Neuronal stem cell (in vitro differentiated cells): ENCODE measurements around the gene TMEM98.
A peak's percentile ranks its signal among the peaks of the same experiment; 100 is the strongest.

ENCODE experiments used
- DNase-seq: peaks from one replicate; pipeline ENCODE4 v3.0.0-alpha.2; 2013; ENCODE audit warnings: low spot score
- H2AFZ ChIP-seq: one replicate; pipeline ENCODE4 v1.6.1; 2013; ENCODE audit warnings: mild to moderate bottlenecking, low read length, inconsistent platforms
- H2AK5ac ChIP-seq: 2 replicates; pipeline ENCODE4 v1.6.1; 2013; ENCODE audit warnings: low read depth, mild to moderate bottlenecking, inconsistent platforms, low read length, moderate library complexity, mixed read lengths
- H2BK120ac ChIP-seq: 2 replicates; pipeline ENCODE4 v1.6.1; 2013; ENCODE audit warnings: low read depth, mild to moderate bottlenecking, inconsistent platforms, low read length, moderate library complexity, mixed read lengths
- H2BK12ac ChIP-seq: one replicate; pipeline ENCODE4 v1.6.1; 2013; ENCODE audit warnings: low read length, inconsistent platforms
- H2BK15ac ChIP-seq: 2 replicates; pipeline ENCODE4 v1.6.1; 2013; ENCODE audit warnings: mild to moderate bottlenecking, low read length, inconsistent platforms, mixed read lengths
- H2BK5ac ChIP-seq: one replicate; pipeline ENCODE4 v1.6.1; 2013; ENCODE audit warnings: inconsistent platforms, mild to moderate bottlenecking, low read length, moderate library complexity
- H3K14ac ChIP-seq: one replicate; pipeline ENCODE4 v1.6.1; 2013; ENCODE audit warnings: low read length, inconsistent platforms
- H3K18ac ChIP-seq: 2 replicates; pipeline ENCODE4 v1.6.1; 2013; ENCODE audit warnings: low read length, inconsistent platforms
- H3K23ac ChIP-seq: 2 replicates; pipeline ENCODE4 v1.6.1; 2013; ENCODE audit warnings: low read depth, mild to moderate bottlenecking, mixed read lengths, low read length, inconsistent platforms; ENCODE audit not compliant: poor library complexity
- H3K27ac ChIP-seq: replicated peaks from 3 replicates; pipeline ENCODE4 v1.5.1; 2013; ENCODE audit warnings: low read length, inconsistent platforms
- H3K27me3 ChIP-seq, 3 experiments: 2 replicates each; pipeline ENCODE4 v1.6.1; 2013; ENCODE audit warnings: low read length in 3 of 3, mild to moderate bottlenecking in 2 of 3, inconsistent platforms in 1 of 3, low read depth in 1 of 3, mixed read lengths in 1 of 3, moderate library complexity in 1 of 3; ENCODE audit not compliant: control insufficient read depth in 3 of 3, insufficient read depth in 3 of 3
- H3K36me3 ChIP-seq, 2 donors: replicated peaks in 1 of 2; 2 replicates each; pipeline ENCODE4 v1.6.1; 2013; ENCODE audit warnings: low read length in 2 of 2; ENCODE audit not compliant: control insufficient read depth in 2 of 2, insufficient read depth in 2 of 2
- H3K4ac ChIP-seq: 2 replicates; pipeline ENCODE4 v1.6.1; 2013; ENCODE audit warnings: inconsistent platforms, mild to moderate bottlenecking, low read length, moderate library complexity
- H3K4me1 ChIP-seq, 2 donors: 1 replicate in 1 of 2; 2 replicates in 1 of 2; pipeline ENCODE4 v1.6.1; 2013; ENCODE audit warnings: low read length in 2 of 2, low read depth in 1 of 2; ENCODE audit not compliant: control insufficient read depth in 2 of 2, insufficient read depth in 1 of 2
- H3K4me2 ChIP-seq: one replicate; pipeline ENCODE4 v1.6.1; 2013; ENCODE audit warnings: mild to moderate bottlenecking, low read length, inconsistent platforms; ENCODE audit not compliant: insufficient read depth, poor library complexity, severe bottlenecking
- H3K4me3 ChIP-seq, 2 donors: 2 replicates each; pipeline ENCODE4 v1.5.1; 2013; ENCODE audit warnings: low read length in 2 of 2, mild to moderate bottlenecking in 2 of 2, inconsistent platforms in 1 of 2, moderate library complexity in 1 of 2
- H3K79me1 ChIP-seq: one replicate; pipeline ENCODE4 v1.6.1; 2013; ENCODE audit warnings: low read depth, mild to moderate bottlenecking, inconsistent platforms, low read length, moderate library complexity
- H3K9ac ChIP-seq: one replicate; pipeline ENCODE4 v1.6.1; 2013; ENCODE audit warnings: mild to moderate bottlenecking, low read depth, low read length, inconsistent platforms; ENCODE audit not compliant: poor library complexity
- H3K9me3 ChIP-seq, 2 donors: replicated peaks in 1 of 2; 2 replicates each; pipeline versions ENCODE3 to v1.6.1; 2013; ENCODE audit warnings: low read length in 2 of 2, mild to moderate bottlenecking in 2 of 2, inconsistent platforms in 1 of 2, low read depth in 1 of 2, mixed read lengths in 1 of 2, moderate library complexity in 1 of 2; ENCODE audit not compliant: control insufficient read depth in 2 of 2, insufficient read depth in 1 of 2
- H4K8ac ChIP-seq: one replicate; pipeline ENCODE4 v1.6.1; 2013; ENCODE audit warnings: low read depth, mild to moderate bottlenecking, inconsistent platforms, low read length, moderate library complexity
- H4K91ac ChIP-seq: one replicate; pipeline ENCODE4 v1.6.1; 2013; ENCODE audit warnings: low read length, low read depth, mild to moderate bottlenecking, inconsistent platforms; ENCODE audit not compliant: poor library complexity
- WGBS, 2 donors: extraction: QIAGEN DNeasy Blood & Tissue Kit; methylation state at CpG; one replicate each; pipeline ENCODE4 v1.1.7; 2013; ENCODE audit warnings: missing lambda C conversion rate in 2 of 2, mixed read lengths in 1 of 2; ENCODE audit not compliant: insufficient read length in 2 of 2, insufficient replicate concordance in 1 of 2; ENCODE audit errors: extremely low coverage in 2 of 2; 5-methylcytosine and 5-hydroxymethylcytosine counted together

TMEM98 gene

DNA sequence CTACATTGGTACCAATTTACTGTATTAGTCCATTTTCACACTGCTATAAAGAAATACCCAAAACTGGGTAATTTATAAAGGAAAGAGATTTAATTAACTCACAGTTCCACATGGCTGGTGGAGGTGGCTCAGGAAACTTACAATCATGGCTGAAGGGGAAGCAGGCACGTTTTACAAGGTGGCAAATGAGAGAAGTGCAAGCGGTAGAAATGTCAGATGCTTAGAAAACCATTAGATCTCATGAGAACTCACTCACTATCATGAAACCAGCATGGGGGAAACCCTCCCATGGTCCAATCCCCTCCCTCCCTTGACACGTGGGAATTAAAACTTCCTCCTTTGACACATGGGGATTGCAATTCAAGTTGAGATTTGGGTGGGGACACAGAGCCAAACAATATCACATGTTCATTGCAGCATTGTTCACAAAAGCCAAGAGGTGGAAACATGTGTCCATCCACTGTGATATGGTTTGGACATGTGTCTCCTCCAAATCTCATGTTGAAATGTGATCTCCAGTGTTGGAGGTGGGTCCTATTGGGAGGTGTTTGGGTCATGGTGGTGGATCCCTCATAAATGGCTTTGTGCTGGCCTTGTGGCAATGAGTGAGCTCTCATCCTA is 60.6 kb downstream of the TMEM98 start:
- Histone ChIP-seq H3K14ac (no peak overlapping the region), H2AFZ (no peak overlapping the region), H3K4ac (no peak overlapping the region), H2AK5ac (no peak overlapping the region), H3K9ac (no peak overlapping the region), H3K4me1 (peaks cover 0 to 1% of the 10 kb centered on the region in 2 donors), H4K91ac (no peak overlapping the region), H3K36me3 (no peaks in the 10 kb centered on the region), H3K4me3 (no peak overlapping the region), H2BK12ac (no peak overlapping the region), H3K23ac (no peak overlapping the region), H2BK120ac (no peak overlapping the region), H4K8ac (no peak overlapping the region), H3K18ac (no peak overlapping the region), H3K27me3 (peaks cover 0 to 3% (median 0%) of the 10 kb centered on the region in 3 experiments), H3K4me2 (no peak overlapping the region), H3K79me1 (no peaks in the 10 kb centered on the region), H2BK15ac (no peak overlapping the region), H2BK5ac (no peak overlapping the region), H3K9me3 (peaks cover 0 to 4% of the 10 kb centered on the region in 2 donors), H3K27ac (no peak overlapping the region)
- no peak for DNase-seq
- WGBS, 2 donors, result no CpG with 5 or more reads among the region's 3 CpGs

DNA sequence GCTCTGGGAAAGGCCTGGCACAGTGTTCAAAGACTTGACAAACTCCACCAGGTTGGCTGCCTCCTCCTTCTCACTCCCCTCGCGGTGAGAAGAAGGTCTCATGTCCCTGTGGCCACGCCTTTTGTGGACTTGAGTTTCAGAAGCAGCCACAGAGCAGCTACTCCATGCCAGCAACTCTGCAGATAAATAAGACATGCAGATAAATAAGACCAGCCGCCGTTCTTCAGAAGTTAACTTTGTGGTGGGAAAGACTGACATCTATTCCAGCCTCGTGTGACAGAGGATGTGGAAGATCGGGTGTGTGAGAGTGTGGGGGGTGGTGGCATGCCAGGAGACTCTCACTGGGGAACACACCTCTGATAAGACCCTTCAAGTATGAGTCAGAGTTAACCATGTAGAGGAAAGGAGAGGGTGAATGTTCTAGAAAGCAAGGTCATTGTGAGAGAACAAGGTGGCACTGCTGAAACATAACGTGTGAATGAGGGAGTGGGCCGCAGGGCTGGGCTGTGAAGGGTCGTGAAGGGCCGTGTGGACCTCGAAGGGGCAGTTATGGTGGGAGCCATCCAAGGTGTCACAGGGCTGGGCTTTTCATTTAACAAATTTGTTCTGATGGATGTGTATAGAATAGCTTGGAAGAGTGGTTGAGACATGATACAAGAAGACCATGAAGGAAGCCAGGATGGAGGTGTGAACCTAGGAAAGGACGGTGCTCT is 64.5 kb downstream of the TMEM98 start:
- Histone ChIP-seq H3K79me1 (no peaks in the 10 kb centered on the region), H3K4me2 (no peak overlapping the region), H3K9me3 (peaks cover 0 to 4% of the 10 kb centered on the region in 2 donors), H3K18ac (peak overlapping the region; percentile 17), H2BK12ac (no peak overlapping the region), H3K4me3 (no peak overlapping the region), H4K91ac (no peak overlapping the region), H2BK120ac (no peak overlapping the region), H3K27me3 (peaks cover 0 to 21% (median 0%) of the 10 kb centered on the region in 3 experiments), H3K14ac (no peak overlapping the region), H3K23ac (no peak overlapping the region), H3K9ac (no peak overlapping the region), H4K8ac (no peak overlapping the region), H2AK5ac (no peak overlapping the region), H3K4ac (no peak overlapping the region), H3K27ac (no peak overlapping the region), H3K36me3 (no peaks in the 10 kb centered on the region), H2AFZ (no peak overlapping the region), H3K4me1 (peaks cover 0 to 3% of the 10 kb centered on the region in 2 donors), H2BK5ac (no peak overlapping the region), H2BK15ac (no peak overlapping the region)
- no peak for DNase-seq
- WGBS, 2 donors, result no CpG with 5 or more reads among the region's 13 CpGs

- no peak overlapping the region for H4K91ac ChIP-seq
- H3K14ac ChIP-seq, result no peak overlapping the region
- no peak overlapping the region for H3K9ac ChIP-seq
- no peak overlapping the region for H3K4me3 ChIP-seq
- peaks cover 0 to 4% of the 10 kb centered on the region in 2 donors for H3K9me3 ChIP-seq
- no peak overlapping the region for H2BK15ac ChIP-seq
- H3K27ac ChIP-seq, result no peak overlapping the region
- H3K4ac ChIP-seq, result no peak overlapping the region
- no peak overlapping the region for H2AK5ac ChIP-seq
- no peak overlapping the region for H3K4me2 ChIP-seq
- H3K27me3 ChIP-seq, result peaks cover 0 to 21% (median 0%) of the 10 kb centered on the region in 3 experiments
- no CpG with 5 or more reads among the region's 9 CpGs for WGBS, 2 donors
- no peak overlapping the region for H4K8ac ChIP-seq
- DNase-seq, result no peak
- no peak overlapping the region for H2AFZ ChIP-seq
- H3K36me3 ChIP-seq, result no peaks in the 10 kb centered on the region
- no peaks in the 10 kb centered on the region for H3K79me1 ChIP-seq
- no peak overlapping the region for H2BK12ac ChIP-seq
- no peak overlapping the region for H2BK5ac ChIP-seq
- H3K4me1 ChIP-seq, result peaks cover 0 to 7% of the 10 kb centered on the region in 2 donors
- no peak overlapping the region for H3K18ac ChIP-seq
- no peak overlapping the region for H2BK120ac ChIP-seq
- H3K23ac ChIP-seq, result no peak overlapping the region
These were observed 66.0 kb downstream of the TMEM98 start for GRCh38 chr17:32993977-32994376.
